ENCODE results near the gene SLC1A2.

SLC1A2 gene

DNA sequence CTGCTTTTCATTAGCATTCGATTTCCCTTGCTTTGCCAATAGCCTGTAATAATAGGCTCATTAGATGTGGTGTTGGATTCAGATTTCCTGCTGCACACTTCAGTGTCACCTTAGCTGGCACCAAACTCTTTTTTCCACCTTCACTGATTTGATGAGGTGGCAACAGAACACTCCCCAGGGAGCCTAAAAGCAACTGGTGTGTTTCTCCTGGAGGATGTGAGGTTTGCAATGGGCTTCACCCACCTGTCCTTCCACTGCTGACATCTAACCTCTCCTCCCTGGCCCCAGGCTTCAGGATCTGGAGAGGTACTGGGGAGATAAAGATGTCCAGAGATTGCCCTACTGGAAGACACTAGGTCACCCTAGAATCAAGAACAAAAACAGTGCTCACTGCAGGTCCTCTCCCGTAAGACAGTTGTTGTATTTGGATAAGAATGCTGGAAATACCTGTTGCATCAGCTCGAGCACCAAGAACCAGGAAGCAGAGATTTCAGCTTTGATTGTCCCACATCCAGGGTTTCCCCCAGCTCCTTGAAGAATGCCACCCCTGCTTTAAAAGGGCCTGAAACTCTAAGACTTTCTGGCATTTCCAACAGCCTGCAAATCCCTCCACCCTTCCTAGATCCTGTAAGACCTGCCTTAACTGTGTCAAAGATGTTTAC is 96.9 kb downstream of the SLC1A2 start:
- in situ Hi-C loops (cut with HindIII; ENCODE audit: low pct_ligation_motif_present, low sequenced_read_pairs): no loop called here
- Histone ChIP-seq H3K4me3 (ENCODE audit: low read depth, low read length) (no peak overlapping the region), H3K27me3 (replicated peaks) (no peaks in the 10 kb centered on the region), H3K36me3 (replicated peaks) (no peaks in the 10 kb centered on the region), H3K27ac (no peak overlapping the region)
- DNase-seq: no peak
- no peak for TF ChIP-seq CTCF (IDR thresholded peaks at IDR 0.05; ENCODE audit: low read depth, low read length, missing control alignments)

DNA sequence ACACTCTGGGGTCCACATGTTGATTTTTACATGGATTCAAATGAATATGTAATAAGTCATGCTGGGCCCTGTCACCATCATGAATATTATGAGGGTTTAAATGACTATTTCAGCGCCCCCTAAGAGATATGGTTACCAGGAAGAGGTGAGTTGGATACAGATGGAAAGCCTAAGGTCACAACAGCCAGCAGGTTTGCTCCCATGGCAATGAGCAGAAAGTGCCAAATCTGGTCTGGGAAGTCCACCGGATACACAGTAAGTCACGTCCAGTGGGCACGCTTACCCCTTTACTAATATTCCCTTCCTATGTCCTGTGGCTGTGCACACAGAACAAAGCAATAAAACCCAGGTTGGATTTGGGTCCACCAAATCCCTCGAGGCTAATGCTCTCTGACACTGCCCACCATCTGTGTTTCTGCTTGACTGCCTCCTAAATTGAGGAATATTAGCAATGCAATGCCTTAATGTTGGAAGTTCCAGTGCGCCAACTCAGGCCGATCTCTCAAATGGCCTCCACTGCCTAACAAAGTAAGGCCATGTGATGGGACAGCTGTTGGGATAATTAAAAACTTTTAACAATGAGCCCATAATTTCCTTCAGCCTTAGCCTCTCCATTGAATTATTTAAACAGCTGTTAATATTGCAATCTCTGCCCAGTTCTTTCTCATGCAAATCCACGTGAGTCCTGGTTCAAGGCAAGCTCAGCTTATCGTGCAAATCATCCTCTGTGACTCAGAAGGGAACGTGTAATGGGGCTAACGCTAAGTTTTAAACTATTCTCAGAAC is 97.6 kb downstream of the SLC1A2 start:
- no peaks in the 10 kb centered on the region for H3K27me3 ChIP-seq (replicated peaks)
- no peak overlapping the region for H3K4me3 ChIP-seq (ENCODE audit: low read depth, low read length)
- no peaks in the 10 kb centered on the region for H3K36me3 ChIP-seq (replicated peaks)
- no peak overlapping the region for H3K27ac ChIP-seq
- no peak for TF ChIP-seq CTCF (IDR thresholded peaks at IDR 0.05; ENCODE audit: low read depth, low read length, missing control alignments)
- in situ Hi-C loops (cut with HindIII; ENCODE audit: low pct_ligation_motif_present, low sequenced_read_pairs): no loop called here
- no peak for DNase-seq

DNA sequence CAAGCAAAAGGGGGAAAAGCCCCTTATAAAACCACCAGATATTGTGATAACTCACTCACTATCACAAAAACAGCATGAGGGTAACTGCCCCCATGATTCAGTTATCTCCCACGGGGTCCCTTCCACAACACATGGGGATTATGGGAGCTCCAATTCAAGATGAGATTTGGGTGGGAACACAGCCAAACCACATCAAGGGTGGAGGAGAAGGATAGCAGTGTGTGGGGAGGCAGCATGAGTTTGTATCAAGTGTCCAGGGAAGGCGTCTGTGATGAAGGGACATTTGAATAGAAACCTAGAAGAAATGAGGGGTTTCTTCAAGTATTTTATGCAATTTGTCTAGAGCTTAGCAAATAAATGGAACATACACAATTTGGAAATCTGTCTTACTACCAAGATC is 98.2 kb downstream of the SLC1A2 start:
- no peaks in the 10 kb centered on the region for H3K36me3 ChIP-seq (replicated peaks)
- in situ Hi-C loops (cut with HindIII; ENCODE audit: low pct_ligation_motif_present, low sequenced_read_pairs): no loop called here
- no peak for TF ChIP-seq CTCF (IDR thresholded peaks at IDR 0.05; ENCODE audit: low read depth, low read length, missing control alignments)
- H3K4me3 ChIP-seq (ENCODE audit: low read depth, low read length): no peak overlapping the region
- no peak for DNase-seq
- H3K27ac ChIP-seq: no peak overlapping the region
- no peaks in the 10 kb centered on the region for H3K27me3 ChIP-seq (replicated peaks)

DNA sequence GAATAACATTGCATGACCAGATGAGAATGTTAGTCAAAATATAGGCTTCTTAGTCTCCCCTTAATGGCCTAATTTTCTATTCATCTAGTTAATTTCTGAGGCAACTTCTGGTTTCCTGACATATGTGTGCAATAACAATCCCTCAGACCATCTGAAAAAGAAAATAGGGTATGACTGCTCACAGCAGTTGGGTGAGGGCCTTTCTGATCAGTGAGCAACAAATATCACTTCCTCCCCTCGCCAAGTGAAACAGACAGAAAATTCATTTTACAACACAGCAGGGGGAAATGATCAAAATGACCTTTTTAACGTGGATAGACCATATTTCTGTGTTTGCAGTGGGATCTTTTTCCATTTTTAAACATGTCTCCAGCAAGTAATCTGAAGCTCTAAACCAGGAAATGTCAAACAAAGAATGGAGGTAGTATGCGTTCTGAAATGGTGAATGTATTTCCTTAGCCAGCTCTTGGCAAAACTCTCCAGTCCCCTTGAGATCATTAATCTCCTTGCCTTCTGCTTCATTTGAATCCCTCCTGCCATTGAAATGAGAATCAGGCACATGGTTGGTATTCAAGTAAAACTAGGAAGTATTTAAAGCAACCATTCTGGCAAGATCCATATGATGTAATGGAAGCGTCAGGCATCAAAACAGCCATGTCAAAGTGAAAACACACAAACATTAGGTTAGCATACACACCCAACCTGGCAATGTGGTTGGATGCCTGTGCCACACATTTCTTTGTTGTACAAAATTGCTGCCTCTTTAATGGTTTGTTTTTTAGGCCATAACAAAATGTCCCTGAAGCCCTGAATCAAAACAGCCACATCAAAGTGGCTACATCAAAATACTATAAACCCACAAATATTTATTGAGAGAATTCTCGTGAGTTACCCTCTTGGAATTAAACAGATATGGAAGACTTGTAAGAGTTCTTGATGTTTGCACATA is 100.1 kb downstream of the SLC1A2 start:
- in situ Hi-C loops (cut with HindIII; ENCODE audit: low pct_ligation_motif_present, low sequenced_read_pairs): no loop called here
- no peak overlapping the region for H3K27ac ChIP-seq
- DNase-seq: no peak
- no peaks in the 10 kb centered on the region for H3K36me3 ChIP-seq (replicated peaks)
- H3K27me3 ChIP-seq (replicated peaks): no peaks in the 10 kb centered on the region
- no peak overlapping the region for H3K4me3 ChIP-seq (ENCODE audit: low read depth, low read length)
- TF ChIP-seq CTCF (IDR thresholded peaks at IDR 0.05; ENCODE audit: low read depth, low read length, missing control alignments): no peak

DNA sequence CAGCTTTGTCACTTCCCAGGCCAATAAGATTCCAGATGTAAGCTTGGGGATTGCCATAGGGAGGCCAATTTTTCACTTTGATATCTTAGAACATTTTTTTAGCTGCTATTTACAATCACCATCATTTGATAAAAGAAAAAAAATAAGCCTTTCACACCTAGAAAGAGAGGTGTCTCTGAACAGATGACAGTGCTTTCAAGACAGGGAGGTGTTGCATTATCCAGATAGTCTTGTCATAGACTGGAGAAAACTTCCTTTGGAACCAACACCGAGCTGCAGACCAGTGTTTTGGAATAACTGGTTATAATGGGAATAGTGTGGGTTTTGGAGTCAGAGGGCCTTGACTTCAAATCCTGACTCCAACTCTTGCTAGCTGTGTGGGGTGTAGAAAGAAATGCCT is 101.0 kb downstream of the SLC1A2 start:
- no peak overlapping the region for H3K4me3 ChIP-seq (ENCODE audit: low read depth, low read length)
- no peak for DNase-seq
- H3K27ac ChIP-seq: no peak overlapping the region
- H3K36me3 ChIP-seq (replicated peaks): no peaks in the 10 kb centered on the region
- no peaks in the 10 kb centered on the region for H3K27me3 ChIP-seq (replicated peaks)
- no peak for TF ChIP-seq CTCF (IDR thresholded peaks at IDR 0.05; ENCODE audit: low read depth, low read length, missing control alignments)
- in situ Hi-C loops (cut with HindIII; ENCODE audit: low pct_ligation_motif_present, low sequenced_read_pairs): no loop called here
